Ectodermal cell (in vitro differentiated cells): ENCODE results near the gene NXT1.
"Not testable (repeated sequence)": the region's sequence is repeated elsewhere in the genome, so short reads cannot be mapped to it uniquely, and the experiment has no call there.

Experiments used
- H3K27ac ChIP-seq: 2 replicates; pipeline ENCODE4 v1.7.0; 2013; ENCODE audit warnings: mild to moderate bottlenecking, low read depth, low read length; ENCODE audit not compliant: insufficient read depth, poor library complexity, severe bottlenecking
- H3K27me3 ChIP-seq: 2 replicates; pipeline ENCODE4 v1.7.0; 2013; ENCODE audit warnings: mild to moderate bottlenecking, low read length; ENCODE audit not compliant: insufficient read depth, control insufficient read depth, poor library complexity, severe bottlenecking
- H3K36me3 ChIP-seq: one replicate; pipeline ENCODE4 v1.7.0; 2013; ENCODE audit warnings: low read length; ENCODE audit not compliant: control insufficient read depth, insufficient read depth
- H3K4me1 ChIP-seq: one replicate; pipeline ENCODE4 v1.7.0; 2013; ENCODE audit warnings: low read length; ENCODE audit not compliant: control insufficient read depth, insufficient read depth
- H3K4me3 ChIP-seq: 2 replicates; pipeline ENCODE4 v1.7.0; 2013; ENCODE audit warnings: low read depth, low read length, control low read depth; ENCODE audit not compliant: insufficient read depth
- H3K9me3 ChIP-seq: 2 replicates; pipeline ENCODE4 v1.7.0; 2013; ENCODE audit warnings: mild to moderate bottlenecking, low read length, moderate library complexity; ENCODE audit not compliant: control insufficient read depth
- WGBS, 2 experiments: methylation state at CpG; one replicate each; pipeline ENCODE4 v1.1.7; 2013; ENCODE audit warnings: missing lambda C conversion rate in 2 of 2; 5-methylcytosine and 5-hydroxymethylcytosine counted together

The NXT1 gene

GRCh38 chr20:23343590-23343989 lies 7.0 kb upstream of the NXT1 start:
- no peaks in the 10 kb centered on the region for H3K9me3 ChIP-seq
- no peaks in the 10 kb centered on the region for H3K4me1 ChIP-seq
- no peak overlapping the region for H3K27ac ChIP-seq
- no peaks in the 10 kb centered on the region for H3K27me3 ChIP-seq
- no peak overlapping the region for H3K4me3 ChIP-seq
- 88 to 89% methylated on average over 1 of the region's 1 CpG for WGBS, 2 experiments
- H3K36me3 ChIP-seq = no peaks in the 10 kb centered on the region

GRCh38 chr20:23344336-23344735 lies 6.3 kb upstream of the NXT1 start:
- Histone ChIP-seq H3K36me3 (no peaks in the 10 kb centered on the region), H3K27ac (no peak overlapping the region), H3K9me3 (no peaks in the 10 kb centered on the region), H3K4me3 (no peak overlapping the region), H3K4me1 (no peaks in the 10 kb centered on the region), H3K27me3 (no peaks in the 10 kb centered on the region)
- 91 to 92% methylated on average over 5 of the region's 5 CpGs for WGBS, 2 experiments

- no peaks in the 10 kb centered on the region for H3K36me3 ChIP-seq
- H3K27me3 ChIP-seq = no peaks in the 10 kb centered on the region
- no peak overlapping the region for H3K4me3 ChIP-seq
- WGBS, 2 experiments = 93 to 97% methylated on average over 4 of the region's 4 CpGs
- no peak overlapping the region for H3K27ac ChIP-seq
- H3K4me1 ChIP-seq = no peaks in the 10 kb centered on the region
- no peaks in the 10 kb centered on the region for H3K9me3 ChIP-seq
Measured at GRCh38 chr20:23346002-23346401, 4.6 kb upstream of the NXT1 start.

GRCh38 chr20:23347791-23348190 lies 2.8 kb upstream of the NXT1 start:
- WGBS, 2 experiments = 94 to 95% methylated on average over 6 of the region's 6 CpGs
- Histone ChIP-seq H3K4me3 (no peak overlapping the region), H3K9me3 (no peaks in the 10 kb centered on the region), H3K36me3 (no peaks in the 10 kb centered on the region), H3K4me1 (no peaks in the 10 kb centered on the region), H3K27me3 (no peaks in the 10 kb centered on the region), H3K27ac (no peak overlapping the region)

DNA sequence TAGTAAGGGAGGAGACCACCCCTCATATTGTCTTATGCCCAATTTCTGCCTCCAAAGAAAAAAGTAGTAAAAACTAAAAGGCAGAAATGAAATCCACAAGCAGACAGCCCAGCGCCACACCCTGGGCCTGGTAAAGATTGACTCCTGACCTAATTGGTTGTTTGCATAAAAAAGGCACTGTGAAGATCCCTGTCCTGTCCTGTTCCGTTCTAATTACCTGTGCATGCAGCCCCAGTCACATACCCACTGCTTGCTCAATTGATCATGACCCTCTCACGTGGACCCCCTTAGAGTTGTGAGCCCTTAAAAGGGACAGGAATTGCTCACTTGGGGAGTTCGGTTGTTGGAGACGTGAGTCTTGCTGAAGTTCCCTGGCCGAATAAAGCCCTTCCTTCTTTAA lies 2.1 kb upstream of the NXT1 start:
- H3K9me3 ChIP-seq, H3K4me1 ChIP-seq, H3K4me3 ChIP-seq, H3K36me3 ChIP-seq, H3K27me3 ChIP-seq, H3K27ac ChIP-seq: not testable (repeated sequence)
- WGBS, 2 experiments = 75 to 76% methylated on average over 6 of the region's 6 CpGs

- Histone ChIP-seq H3K36me3 (peaks cover 3% of the 10 kb centered on the region), H3K9me3 (no peaks in the 10 kb centered on the region), H3K27me3 (no peaks in the 10 kb centered on the region), H3K4me3 (peak overlapping the region; percentile 88), H3K4me1 (no peaks in the 10 kb centered on the region), H3K27ac (peak overlapping the region; percentile 96)
- 16 to 17% methylated on average over 21 of the region's 23 CpGs for WGBS, 2 experiments
Measured at GRCh38 chr20:23349338-23350195, 1.0 kb upstream of the NXT1 start.

DNA sequence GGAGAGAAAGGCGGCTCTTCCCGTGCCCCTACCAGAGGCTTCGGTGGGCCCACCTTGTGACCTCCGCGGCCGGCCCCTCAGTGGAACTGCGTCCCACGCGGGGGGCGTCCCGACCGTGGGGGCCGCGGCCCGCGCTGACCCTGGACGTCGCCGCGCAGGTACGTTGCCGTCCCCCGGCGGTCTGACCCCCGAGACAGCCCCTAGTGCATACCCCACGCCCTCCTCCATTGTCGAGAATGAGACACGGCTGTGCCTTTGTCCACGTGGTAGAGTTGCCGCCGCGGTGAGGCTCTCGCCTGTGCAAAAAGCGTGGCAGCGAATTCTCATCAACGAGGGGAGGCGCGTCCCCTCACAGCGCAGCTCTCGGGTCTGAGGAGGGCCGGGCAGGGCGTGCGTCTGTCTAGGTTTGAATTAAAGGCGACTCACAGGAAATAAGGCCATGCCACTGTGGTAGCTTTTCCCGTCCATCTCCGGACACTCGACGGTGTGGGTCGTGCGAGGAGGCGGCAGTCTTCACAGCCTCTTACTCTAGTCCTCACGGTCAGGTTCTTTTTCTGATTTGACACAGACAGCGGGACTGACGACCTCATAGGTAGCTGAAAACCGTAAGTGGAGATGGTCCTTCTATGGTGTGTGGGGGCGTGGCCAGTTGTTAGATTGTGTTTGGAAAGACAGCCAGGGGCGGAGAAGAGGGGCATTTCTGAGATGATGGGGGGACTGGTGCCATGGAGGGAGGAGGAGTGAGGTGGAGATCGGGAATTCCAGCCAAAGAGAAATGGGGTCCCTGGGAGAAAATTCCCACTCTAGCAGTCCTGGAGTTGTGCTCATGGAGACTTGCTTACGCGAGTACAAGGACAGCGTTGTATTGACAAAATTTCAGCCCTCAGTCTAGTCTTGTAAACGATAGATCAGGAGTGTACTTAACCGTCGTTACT lies 580 bp downstream of the NXT1 start:
- Histone ChIP-seq H3K4me3 (peak overlapping the region; percentile 88), H3K9me3 (no peaks in the 10 kb centered on the region), H3K27ac (no peak overlapping the region), H3K36me3 (peaks cover 12% of the 10 kb centered on the region), H3K27me3 (no peaks in the 10 kb centered on the region), H3K4me1 (no peaks in the 10 kb centered on the region)
- WGBS, 2 experiments = 3% methylated on average over 62 to 64 of the region's 64 CpGs

DNA sequence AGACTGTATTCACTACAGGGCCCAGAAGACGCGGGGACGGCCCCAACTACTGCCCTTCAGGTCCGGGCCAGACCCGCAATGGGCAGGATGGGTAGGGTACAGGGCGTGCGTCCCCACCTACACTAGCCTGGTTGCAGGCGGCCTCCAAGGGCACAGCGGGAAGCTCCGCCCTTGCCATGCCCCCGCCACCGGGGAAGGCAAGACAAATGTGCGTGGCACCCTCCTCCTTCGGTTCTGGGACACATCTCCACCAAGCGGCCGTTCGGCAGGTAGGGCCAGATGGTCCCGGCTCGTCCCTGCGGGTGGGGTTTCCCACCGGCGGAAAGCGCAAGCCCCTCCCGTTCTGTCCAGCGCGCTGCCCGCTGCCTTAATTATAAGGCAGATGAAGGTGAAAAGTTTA lies 5.6 kb downstream of the NXT1 start:
- Histone ChIP-seq H3K27me3 (no peaks in the 10 kb centered on the region), H3K4me3 (no peak overlapping the region), H3K4me1 (peaks cover 8% of the 10 kb centered on the region), H3K27ac (no peak overlapping the region), H3K9me3 (no peaks in the 10 kb centered on the region), H3K36me3 (peaks cover 12% of the 10 kb centered on the region)
- 92 to 93% methylated on average over 27 of the region's 27 CpGs for WGBS, 2 experiments

GRCh38 chr20:23357767-23358562 lies 7.4 kb downstream of the NXT1 start:
- 0% methylated on average over 71 of the region's 71 CpGs for WGBS, 2 experiments
- H3K27ac ChIP-seq = peak overlapping the region; percentile 88

More at GRCh38 chr20:23357767-23358562, 7.4 kb downstream of the NXT1 start:
- Histone ChIP-seq H3K27me3 (no peaks in the 10 kb centered on the region), H3K4me3 (peak overlapping the region; percentile 53), H3K9me3 (no peaks in the 10 kb centered on the region), H3K36me3 (peaks cover 12% of the 10 kb centered on the region), H3K4me1 (peaks cover 8% of the 10 kb centered on the region)
